ENCODE results near the gene SPTB. TPM values are rescaled to one million over a fixed set of nuclear protein-coding genes. Genes with fewer than 3 reads are reported as not detected.
A peak's percentile ranks its signal among the peaks of the same experiment; 100 is the strongest.

The SPTB gene
- total and polyA plus RNA-seq, 10 of the 15 experiments (the other 5 are each of a cell fraction or from before 2014, with no cell fraction given), result under 0.01 to 0.04 (median 0.02) TPM; not detected in 4

DNA sequence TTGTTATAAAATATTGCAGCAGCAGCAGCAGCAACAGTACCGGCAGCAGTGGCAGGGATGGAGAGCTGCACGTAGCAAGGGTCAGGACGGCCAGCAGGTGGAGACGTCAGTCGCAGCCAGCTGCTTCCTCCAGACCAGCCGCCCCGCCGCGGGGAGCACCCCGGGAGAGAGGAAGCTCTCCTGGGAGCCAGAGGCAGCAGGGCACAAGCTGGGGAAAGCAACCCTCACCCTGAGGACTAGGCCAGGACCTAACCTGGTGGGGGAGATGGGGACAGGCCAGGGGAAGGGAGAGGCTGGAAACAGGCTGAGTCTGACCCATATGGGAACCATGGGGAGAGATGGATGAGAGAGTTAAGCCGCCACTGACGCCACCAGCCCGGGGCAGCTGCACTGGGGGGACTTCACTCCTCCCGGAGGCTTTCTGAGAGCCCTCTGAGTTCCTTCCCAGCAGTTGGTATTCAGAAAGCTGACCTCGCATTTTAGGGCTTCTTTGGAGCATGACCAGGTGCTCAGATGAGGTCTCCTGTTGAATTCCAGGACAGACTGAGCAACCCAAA is 56.3 kb downstream of the SPTB start:
- Histone ChIP-seq H3K27me3 (replicated peaks in 1 of 2; ENCODE audit: control insufficient read depth in 2 of 2, insufficient read depth in 2 of 2, low read length in 1 of 2) (peaks cover 0 to 3% of the 10 kb centered on the region in 2 experiments; a peak in 2 of 4 replicates), H3K4me1 (ENCODE audit: control insufficient read depth, insufficient read depth, low read length) (no peaks in the 10 kb centered on the region), H3K27ac (ENCODE audit: control insufficient read depth, insufficient read depth) (no peak overlapping the region), H4K20me1 (ENCODE audit: control insufficient read depth, insufficient read depth) (no peaks in the 10 kb centered on the region), H3K4me2 (ENCODE audit: control insufficient read depth, insufficient read depth) (no peak overlapping the region), H2AFZ (ENCODE audit: control insufficient read depth, low read depth, low read length) (no peak overlapping the region), H3K79me2 (ENCODE audit: control insufficient read depth, insufficient read depth, low read length) (no peaks in the 10 kb centered on the region), H3K4me3 (no peak overlapping the region), H3K9ac (ENCODE audit: control insufficient read depth, insufficient read depth, low read length) (no peak overlapping the region), H3K9me3 (replicated peaks; ENCODE audit: control insufficient read depth, insufficient read depth, low read length) (no peaks in the 10 kb centered on the region), H3K36me3 (ENCODE audit: control insufficient read depth in 2 of 2, insufficient read depth in 2 of 2, low read length in 1 of 2) (no peaks in the 10 kb centered on the region)
- intact Hi-C loops (cut with micrococcal nuclease; ENCODE audit: unreplicated experiment) (loop anchor here (1.0 kb wide), 2 partner anchors 68 to 160 kb away; no protein-coding TSS in a partner anchor), in situ Hi-C loops (cut with MboI) (loop anchor here (5.0 kb wide), 1 partner anchor 64 kb away; no protein-coding TSS in a partner anchor)
- RAD21 ChIA-PET (ENCODE audit: unreplicated experiment), result interaction anchor here (0.6 to 3.3 kb wide), 13 partner anchors 10 to 304 kb away, joined by 3 to 87 read pairs (median 5); partner anchors contain the start of gene FNTB
- SMC1A ChIA-PET (ENCODE audit: uncharacterized antibody, unreplicated experiment), result interaction anchor here (0.8 to 6.0 kb wide), 17 partner anchors 11 to 161 kb away, joined by 3 to 88 read pairs (median 4); partner anchors contain the start of gene SPTB
- CTCF ChIA-PET, result interaction anchor here (0.9 to 2.9 kb wide), 33 partner anchors 7 to 200 kb away, joined by 3 to 111 read pairs (median 4); partner anchors contain the start of genes CHURC1, FNTB and SPTB
- 21% methylated on average over 15 of the region's 15 CpGs for WGBS (ENCODE audit: insufficient coverage, insufficient replicate concordance, low lambda C conversion rate, missing lambda C conversion rate)
- no peak for DNase-seq (ENCODE audit: low read depth, low spot score)
- POLR2A ChIA-PET, result interaction anchor here (1.6 kb wide), 1 partner anchor 66 kb away, joined by 4 read pairs; no protein-coding TSS in a partner anchor
- TF ChIP-seq NFYB (IDR thresholded peaks at IDR 0.05; ENCODE audit: insufficient read depth, low read depth, low read length), result no peak
- TF ChIP-seq IRF4 (IDR thresholded peaks at IDR 0.05; ENCODE audit: low read depth, low read length), result no peak
- TF ChIP-seq STAT1 (conservative IDR thresholded peaks at IDR 0.05), result no peak
- peak; percentile 61 for TF ChIP-seq RAD21 (IDR thresholded peaks at IDR 0.05; ENCODE audit: insufficient read depth, low read depth, low read length)
- no peak for TF ChIP-seq BMI1 (IDR thresholded peaks at IDR 0.05; ENCODE audit: borderline replicate concordance)
- peak; percentile 87 for TF ChIP-seq SMC3 (IDR thresholded peaks at IDR 0.05; ENCODE audit: borderline replicate concordance, low read length)
- 0 out of 2 replicates have a peak, but pooled peaks have one; percentile 16 for TF ChIP-seq CREM (IDR thresholded peaks at IDR 0.05; ENCODE audit: low read depth)
- TF ChIP-seq YY1 (IDR thresholded peaks at IDR 0.05; ENCODE audit: low read depth, low read length), result peak; percentile 35; the same call in 1 of the 2 replicates
- TF ChIP-seq, protein P1, sequence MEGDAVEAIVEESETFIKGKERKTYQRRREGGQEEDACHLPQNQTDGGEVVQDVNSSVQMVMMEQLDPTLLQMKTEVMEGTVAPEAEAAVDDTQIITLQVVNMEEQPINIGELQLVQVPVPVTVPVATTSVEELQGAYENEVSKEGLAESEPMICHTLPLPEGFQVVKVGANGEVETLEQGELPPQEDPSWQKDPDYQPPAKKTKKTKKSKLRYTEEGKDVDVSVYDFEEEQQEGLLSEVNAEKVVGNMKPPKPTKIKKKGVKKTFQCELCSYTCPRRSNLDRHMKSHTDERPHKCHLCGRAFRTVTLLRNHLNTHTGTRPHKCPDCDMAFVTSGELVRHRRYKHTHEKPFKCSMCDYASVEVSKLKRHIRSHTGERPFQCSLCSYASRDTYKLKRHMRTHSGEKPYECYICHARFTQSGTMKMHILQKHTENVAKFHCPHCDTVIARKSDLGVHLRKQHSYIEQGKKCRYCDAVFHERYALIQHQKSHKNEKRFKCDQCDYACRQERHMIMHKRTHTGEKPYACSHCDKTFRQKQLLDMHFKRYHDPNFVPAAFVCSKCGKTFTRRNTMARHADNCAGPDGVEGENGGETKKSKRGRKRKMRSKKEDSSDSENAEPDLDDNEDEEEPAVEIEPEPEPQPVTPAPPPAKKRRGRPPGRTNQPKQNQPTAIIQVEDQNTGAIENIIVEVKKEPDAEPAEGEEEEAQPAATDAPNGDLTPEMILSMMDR (IDR thresholded peaks at IDR 0.05 in 2 of 3, conservative IDR thresholded peaks at IDR 0.05 in 1 of 3; ENCODE audit: control insufficient read depth in 2 of 3, extremely low read depth in 1 of 3, insufficient read depth in 1 of 3, low read depth in 3 of 3, low read length in 3 of 3), result peak; percentile 69 to 83 (median 81)
- no TSS peak for BruUV-seq (replicated peaks)
- ATAC-seq, result peak; percentile 98
- no peak for FAIRE-seq
